Mononuclear cell (primary cell): ENCODE data around the gene ZSCAN16. TPM values are rescaled to one million over a fixed set of nuclear protein-coding genes. Genes with fewer than 3 reads are reported as not detected.
"Not testable (repeated sequence)": the region's sequence is repeated elsewhere in the genome, so short reads cannot be mapped to it uniquely, and the experiment has no call there.

Experiments
- H3K27me3 ChIP-seq: 2 replicates; pipeline ENCODE4 v1.6.0; 2011; ENCODE audit warnings: low read length, control low read depth; ENCODE audit not compliant: insufficient read depth
- H3K4me1 ChIP-seq: 2 replicates; pipeline ENCODE4 v1.5.1; 2011; ENCODE audit warnings: mild to moderate bottlenecking, low read length, control low read depth; ENCODE audit not compliant: insufficient read depth
- H3K4me3 ChIP-seq: 2 replicates; pipeline ENCODE4 v1.5.1; 2011; ENCODE audit warnings: mild to moderate bottlenecking, low read length, moderate library complexity
- H3K9me3 ChIP-seq: 2 replicates; pipeline ENCODE4 v1.5.1; 2011; ENCODE audit warnings: low read depth, mild to moderate bottlenecking, control low read depth, low read length
- total RNA-seq: library from RNA; depleted of rRNA; stranded (reverse); fragments of >200 nt; gene quantifications from one replicate; pipeline ENCODE4 v1.2.3, GENCODE V29; 2012

Gene ZSCAN16
- total RNA-seq, 1 donor, result 10.2 TPM

DNA sequence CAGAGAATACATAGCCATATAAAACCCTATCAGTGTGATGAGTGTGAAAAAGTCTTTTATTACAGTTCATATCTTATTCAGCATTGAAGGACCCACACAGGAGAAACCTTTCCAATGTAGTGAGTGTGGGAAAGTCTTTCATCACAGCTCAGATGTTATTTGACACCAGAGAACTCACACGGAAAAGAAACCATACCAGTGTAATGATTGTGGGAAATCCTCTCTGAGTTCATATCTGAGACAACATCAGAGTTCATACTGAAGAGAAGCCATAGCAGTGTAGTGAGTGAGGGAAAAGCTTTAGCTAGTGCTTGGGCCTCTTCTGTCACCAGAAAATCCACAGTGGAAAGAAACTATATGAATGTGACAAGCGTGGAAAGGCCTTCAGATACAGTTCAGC, 8.6 kb upstream of the ZSCAN16 start:
- Histone ChIP-seq H3K4me1 (no peaks in the 10 kb centered on the region), H3K27me3 (no peaks in the 10 kb centered on the region), H3K4me3 (no peak overlapping the region), H3K9me3 (no peaks in the 10 kb centered on the region)

DNA sequence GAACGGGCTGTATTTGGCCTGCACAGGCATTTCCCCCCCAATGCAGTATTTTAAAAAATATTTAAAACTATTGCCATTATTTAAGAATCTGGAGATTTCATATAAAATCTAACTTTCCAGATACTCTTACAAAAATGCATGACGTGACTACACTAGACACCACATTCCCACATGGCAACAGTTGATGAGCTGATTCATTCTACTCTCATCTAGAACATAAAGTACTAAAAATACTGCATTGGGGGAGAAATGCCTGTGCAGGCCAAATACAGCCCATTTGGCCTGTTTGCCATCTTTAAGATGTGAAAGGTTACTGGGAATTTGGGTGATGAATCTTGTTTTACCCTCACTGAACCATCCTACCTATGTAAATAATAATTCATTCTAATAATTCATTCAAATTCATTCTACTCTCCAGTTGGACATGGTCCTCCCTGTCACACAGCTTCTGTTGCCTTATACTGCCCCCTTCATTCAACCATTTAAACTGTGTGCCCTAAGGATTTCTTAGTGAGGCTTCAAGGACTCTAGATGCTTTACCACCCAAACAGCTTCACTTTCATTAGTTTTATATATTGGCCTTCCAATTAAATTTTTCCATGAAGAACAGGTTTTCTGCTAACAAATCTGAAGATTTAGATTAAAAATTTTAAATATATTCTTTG, 6.9 kb upstream of the ZSCAN16 start:
- no peaks in the 10 kb centered on the region for H3K4me1 ChIP-seq
- H3K27me3 ChIP-seq, result no peaks in the 10 kb centered on the region
- H3K9me3 ChIP-seq, result no peaks in the 10 kb centered on the region
- H3K4me3 ChIP-seq, result no peak overlapping the region

- no peak overlapping the region for H3K4me3 ChIP-seq
- H3K27me3 ChIP-seq, result no peaks in the 10 kb centered on the region
- no peaks in the 10 kb centered on the region for H3K4me1 ChIP-seq
- no peaks in the 10 kb centered on the region for H3K9me3 ChIP-seq
Measured at GRCh38 chr6:28118217-28118616, 6.2 kb upstream of the ZSCAN16 start.

- Histone ChIP-seq H3K9me3 (no peaks in the 10 kb centered on the region), H3K4me3 (no peak overlapping the region), H3K4me1 (peaks cover 12% of the 10 kb centered on the region), H3K27me3 (no peaks in the 10 kb centered on the region)
Measured at GRCh38 chr6:28121876-28122275, 2.5 kb upstream of the ZSCAN16 start.

DNA sequence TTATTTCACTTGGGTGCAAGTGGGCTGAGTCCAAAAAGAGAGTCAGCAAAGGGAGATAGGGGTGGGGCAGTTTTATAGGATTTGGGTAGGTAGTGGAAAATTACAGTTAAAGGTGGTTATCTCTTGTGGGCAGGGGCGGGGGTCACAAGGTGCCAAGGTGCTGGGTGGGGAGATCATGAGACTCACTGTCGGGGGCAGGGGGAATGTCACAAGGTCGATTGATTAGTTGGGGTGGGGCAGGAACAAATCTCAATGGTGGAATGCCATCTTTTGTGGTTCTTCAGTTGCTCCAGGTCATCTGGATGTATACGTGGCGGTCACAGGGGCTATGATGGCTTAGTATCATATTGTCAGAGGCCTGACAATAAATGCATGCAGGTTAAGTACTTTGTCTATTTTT, 2.1 kb upstream of the ZSCAN16 start:
- not testable (repeated sequence) for H3K9me3 ChIP-seq, H3K4me3 ChIP-seq, H3K27me3 ChIP-seq
- peaks cover 12% of the 10 kb centered on the region for H3K4me1 ChIP-seq

- no peaks in the 10 kb centered on the region for H3K27me3 ChIP-seq
Measured at GRCh38 chr6:28124971-28125353, 553 bp downstream of the ZSCAN16 start.

DNA sequence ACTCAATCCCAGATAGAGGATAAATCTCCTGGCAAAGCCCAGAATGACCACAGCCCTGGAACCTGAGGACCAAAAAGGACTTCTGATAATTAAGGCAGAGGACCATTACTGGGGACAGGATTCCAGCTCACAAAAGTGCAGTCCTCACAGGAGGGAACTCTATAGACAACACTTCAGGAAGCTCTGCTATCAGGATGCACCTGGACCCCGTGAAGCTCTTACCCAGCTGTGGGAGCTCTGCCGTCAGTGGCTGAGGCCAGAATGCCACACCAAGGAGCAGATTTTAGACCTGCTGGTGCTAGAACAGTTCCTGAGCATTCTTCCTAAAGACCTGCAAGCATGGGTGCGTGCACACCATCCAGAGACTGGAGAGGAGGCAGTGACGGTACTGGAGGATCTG, 992 bp downstream of the ZSCAN16 start:
- Histone ChIP-seq H3K27me3 (no peaks in the 10 kb centered on the region), H3K9me3 (no peaks in the 10 kb centered on the region), H3K4me3 (no peak overlapping the region), H3K4me1 (peaks cover 12% of the 10 kb centered on the region)

More at GRCh38 chr6:28124971-28125353, 553 bp downstream of the ZSCAN16 start:
- Histone ChIP-seq H3K9me3 (no peaks in the 10 kb centered on the region), H3K4me1 (peaks cover 12% of the 10 kb centered on the region), H3K4me3 (peak overlapping the region; percentile 65)

- no peaks in the 10 kb centered on the region for H3K27me3 ChIP-seq
- peaks cover 30% of the 10 kb centered on the region for H3K4me1 ChIP-seq
- H3K9me3 ChIP-seq, result no peaks in the 10 kb centered on the region
- H3K4me3 ChIP-seq, result no peak overlapping the region
Measured at GRCh38 chr6:28134015-28134414, 9.6 kb downstream of the ZSCAN16 start.

- no peak overlapping the region for H3K4me3 ChIP-seq
- no peaks in the 10 kb centered on the region for H3K27me3 ChIP-seq
- no peaks in the 10 kb centered on the region for H3K9me3 ChIP-seq
- peaks cover 30% of the 10 kb centered on the region for H3K4me1 ChIP-seq
Measured at GRCh38 chr6:28134716-28135115, 10.3 kb downstream of the ZSCAN16 start.

- Histone ChIP-seq H3K4me3 (no peak overlapping the region), H3K9me3 (no peaks in the 10 kb centered on the region), H3K27me3 (no peaks in the 10 kb centered on the region), H3K4me1 (peaks cover 35% of the 10 kb centered on the region)
Measured at GRCh38 chr6:28135393-28135792, 11.0 kb downstream of the ZSCAN16 start.

DNA sequence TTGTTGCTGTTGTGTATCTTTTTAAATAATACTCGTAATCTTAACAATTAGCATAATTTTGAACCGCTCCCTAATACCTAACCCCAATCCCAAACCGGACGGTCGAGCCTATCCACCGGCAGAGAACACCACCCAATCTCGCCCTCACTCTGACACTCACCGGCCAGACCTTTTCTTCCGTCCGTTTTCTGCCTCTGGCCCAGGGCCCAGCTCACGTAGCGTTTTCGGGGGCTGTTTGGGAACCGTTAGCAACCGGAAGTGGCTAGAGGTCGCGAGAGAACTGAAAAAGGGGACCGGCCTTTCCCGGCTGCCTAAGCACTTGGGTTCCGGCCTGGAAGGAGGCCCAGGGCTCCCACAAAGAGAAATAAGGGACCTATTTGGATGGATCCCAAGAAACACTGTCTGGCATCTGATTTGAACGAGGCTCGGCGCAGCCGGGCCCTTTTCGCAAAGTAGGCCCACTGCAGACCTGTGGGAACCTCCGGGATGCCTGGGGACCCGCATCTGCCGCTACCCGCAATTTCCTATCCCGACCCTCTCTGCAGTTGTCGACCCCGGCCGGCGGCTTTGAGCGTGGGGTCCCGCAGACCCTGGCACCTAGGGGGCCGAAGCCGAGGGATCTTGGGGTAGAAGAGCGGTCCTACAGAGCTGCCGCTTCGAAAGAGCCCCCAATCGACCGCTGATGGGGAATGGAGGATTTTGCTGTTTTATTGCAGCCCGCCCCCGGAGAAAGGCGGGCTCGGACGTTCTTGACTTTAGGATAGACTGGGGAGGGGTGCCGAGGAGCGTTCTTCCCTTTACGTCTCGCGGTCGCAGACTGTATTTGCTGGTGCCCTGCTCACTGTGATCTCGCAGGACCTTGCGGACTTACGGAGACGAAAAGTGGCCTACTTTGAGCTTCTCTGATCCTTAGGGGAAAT, 12.4 kb downstream of the ZSCAN16 start:
- H3K4me3 ChIP-seq, result peak overlapping the region; percentile 83
- H3K9me3 ChIP-seq, result no peaks in the 10 kb centered on the region
- H3K4me1 ChIP-seq, result peaks cover 35% of the 10 kb centered on the region
- no peaks in the 10 kb centered on the region for H3K27me3 ChIP-seq

GRCh38 chr6:28137505-28137981, 13.1 kb downstream of the ZSCAN16 start:
- no peaks in the 10 kb centered on the region for H3K9me3 ChIP-seq
- no peaks in the 10 kb centered on the region for H3K27me3 ChIP-seq
- peak overlapping the region; percentile 83 for H3K4me3 ChIP-seq
- peaks cover 35% of the 10 kb centered on the region for H3K4me1 ChIP-seq

DNA sequence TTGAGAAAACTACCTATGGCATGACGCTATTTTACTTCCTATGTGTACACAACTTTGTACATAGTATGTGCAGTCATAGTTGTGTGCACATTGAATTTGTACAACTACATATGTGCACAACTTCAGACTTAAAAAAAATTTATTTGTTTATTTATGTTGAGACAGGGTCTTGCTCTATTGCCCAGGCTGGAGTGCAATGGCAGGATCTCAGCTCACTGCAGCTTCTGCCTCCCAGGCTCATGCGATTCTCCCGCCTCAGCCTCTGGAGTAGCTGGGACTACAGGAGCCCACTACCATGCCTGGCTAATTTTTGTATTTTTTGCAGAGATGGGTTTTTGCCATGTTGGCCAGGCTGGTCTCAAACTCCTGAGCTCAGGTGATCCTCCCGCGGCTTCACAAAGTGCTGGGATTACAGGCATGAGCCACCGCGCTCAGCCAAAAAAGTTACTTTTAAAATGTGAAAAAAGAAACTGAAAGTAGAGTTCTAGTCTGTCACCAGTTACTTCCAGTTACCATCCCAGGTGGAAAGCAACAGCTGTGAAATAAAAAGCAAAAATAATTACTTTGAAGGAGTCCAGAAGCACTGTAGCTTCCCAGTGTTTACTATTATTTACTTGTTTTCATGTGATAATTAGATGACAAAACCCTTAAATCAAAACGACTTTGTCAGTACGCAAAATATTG, 15.6 kb downstream of the ZSCAN16 start:
- peak overlapping the region; percentile 7 for H3K4me3 ChIP-seq
- H3K9me3 ChIP-seq, result no peaks in the 10 kb centered on the region
- H3K4me1 ChIP-seq, result peaks cover 38% of the 10 kb centered on the region
- no peaks in the 10 kb centered on the region for H3K27me3 ChIP-seq

DNA sequence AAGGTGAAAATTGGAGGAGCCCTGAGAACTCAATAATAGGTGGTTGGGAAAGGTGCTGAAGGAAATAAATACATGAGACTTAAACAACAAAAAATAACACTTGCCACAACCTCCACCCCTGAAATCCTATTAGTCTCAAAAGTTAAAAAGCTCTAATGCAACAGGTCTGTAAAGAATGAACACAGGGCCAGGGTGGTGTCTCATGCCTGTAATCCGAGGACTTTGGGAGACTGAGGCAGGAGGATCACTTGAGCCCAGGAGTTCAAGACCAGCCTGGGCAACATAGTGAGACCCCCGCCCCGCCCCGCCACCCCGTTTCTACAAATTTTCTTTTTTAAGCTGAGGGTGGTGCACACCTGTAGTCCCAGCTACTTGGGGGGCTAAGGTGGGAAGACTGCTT, 16.2 kb downstream of the ZSCAN16 start:
- Histone ChIP-seq H3K27me3 (no peaks in the 10 kb centered on the region), H3K9me3 (no peaks in the 10 kb centered on the region), H3K4me3 (peak overlapping the region; percentile 7), H3K4me1 (peaks cover 34% of the 10 kb centered on the region)
